GM18511 (cell line): Measurements from ENCODE around the gene SNX11.
A peak's percentile ranks its signal among the peaks of the same experiment; 100 is the strongest.

Experiments used
- ATAC-seq: cut with Tn5 transposase; IDR thresholded peaks from one replicate; pipeline ENCODE4 v1.9.1; 2021; ENCODE audit warnings: mild to moderate bottlenecking, moderate library complexity; ENCODE audit not compliant: unreplicated experiment

The SNX11 gene

DNA sequence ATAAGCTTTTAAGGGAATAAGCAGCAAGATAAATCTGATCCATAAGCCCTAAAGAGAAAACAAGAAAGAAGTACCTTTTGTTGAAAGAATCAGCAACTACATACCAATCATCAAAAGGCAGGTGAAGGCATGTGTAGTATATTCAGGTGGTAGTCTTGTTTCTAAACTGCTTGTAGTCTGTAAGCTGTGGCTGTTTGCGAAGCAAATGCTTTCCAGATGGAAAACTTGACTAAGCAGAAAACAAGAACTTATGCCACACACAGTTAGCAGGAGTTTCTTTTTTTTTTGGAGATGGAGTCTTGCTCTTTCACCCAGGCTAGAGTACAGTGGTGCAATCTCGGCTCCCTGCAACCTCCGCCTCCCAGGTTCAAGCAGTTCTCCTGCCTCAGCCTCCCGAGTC lies 12.0 kb upstream of the SNX11 start:
- ATAC-seq = no peak

DNA sequence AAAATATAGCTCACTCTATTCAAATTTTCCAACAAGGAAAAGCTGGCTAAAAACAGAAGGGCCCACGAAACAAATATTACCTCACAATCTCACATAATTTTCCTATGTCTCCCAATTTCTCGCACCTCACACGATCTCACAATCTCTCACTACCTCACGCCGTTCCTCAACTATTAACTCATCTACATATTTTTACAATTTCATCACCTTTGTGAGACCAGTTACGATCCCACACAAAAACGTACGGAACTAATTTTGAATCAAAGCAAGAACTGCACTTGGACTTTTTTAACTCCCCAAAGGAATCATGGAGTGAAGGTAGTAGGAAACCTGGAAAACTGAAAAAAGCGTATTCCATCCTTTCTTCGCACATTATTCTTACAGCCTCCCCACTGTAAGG lies 7.4 kb upstream of the SNX11 start:
- no peak for ATAC-seq

GRCh38 chr17:48100591-48101011 lies 7.0 kb upstream of the SNX11 start:
- ATAC-seq = no peak

DNA sequence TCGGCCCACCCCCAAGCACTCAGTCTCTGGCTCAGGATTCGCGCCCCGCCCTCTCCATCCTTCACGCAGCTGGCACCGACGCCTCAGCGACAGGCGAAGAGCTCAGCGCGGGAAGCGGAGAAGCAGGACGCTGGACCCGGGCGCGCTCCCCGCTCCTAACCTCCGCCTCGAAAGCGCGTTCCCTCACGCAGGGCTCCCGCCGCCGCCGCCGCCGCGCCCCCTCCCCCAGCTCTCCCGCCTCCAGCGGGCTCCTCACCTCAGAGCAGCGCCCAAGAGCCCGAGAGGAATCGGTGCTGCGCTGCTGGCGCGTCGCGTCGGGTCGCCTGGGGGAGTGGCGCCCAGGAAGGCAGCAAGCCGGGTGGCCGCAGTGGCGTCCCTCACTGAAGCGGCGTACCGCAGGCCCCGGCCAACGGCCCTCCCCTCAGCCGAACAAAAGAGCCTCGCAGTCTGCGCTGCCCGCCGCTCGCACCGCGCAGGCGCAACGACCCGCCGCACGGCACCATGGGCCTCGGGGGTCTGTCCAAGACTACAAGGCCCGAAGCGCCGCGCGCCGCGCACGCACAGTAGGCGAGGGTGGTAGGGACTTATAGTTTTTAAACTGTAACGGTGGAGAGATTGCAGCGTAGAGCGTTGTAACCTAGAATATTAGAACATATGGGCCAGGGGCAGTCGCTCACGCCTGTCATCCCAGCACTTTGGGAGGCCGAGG lies 6.4 kb upstream of the SNX11 start, which contains the start of gene CBX1:
CBX1 (minus strand) TSS at position 467 of the 709 bp plus-strand sequence. CDS start 24,474 bp downstream, outside the sequence.
- ATAC-seq = peak; percentile 91

- ATAC-seq = no peak
Observed at GRCh38 chr17:48102043-48102750, 5.4 kb upstream of the SNX11 start.

- no peak for ATAC-seq
Observed at GRCh38 chr17:48102798-48103715, 4.5 kb upstream of the SNX11 start.

DNA sequence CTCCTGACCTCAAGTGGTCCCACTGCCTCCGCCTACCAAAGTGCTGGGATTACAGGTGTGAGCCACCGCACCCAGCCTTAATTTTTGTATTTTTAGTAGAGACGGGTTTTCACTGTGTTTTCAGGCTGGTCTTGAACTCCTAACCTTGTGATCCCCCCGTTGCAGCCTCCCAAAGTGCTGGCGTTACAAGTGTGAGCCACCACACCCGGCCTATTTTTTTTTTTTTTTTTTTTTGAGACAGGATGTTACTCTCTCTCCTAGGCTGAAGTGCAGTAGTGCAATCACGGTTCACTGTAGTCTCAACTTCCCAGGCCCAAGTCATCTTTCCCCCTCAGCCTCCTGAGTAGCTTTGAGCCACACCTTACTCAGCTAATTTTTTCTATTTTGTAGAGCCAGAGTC lies 3.1 kb upstream of the SNX11 start:
- ATAC-seq = no peak

- no peak for ATAC-seq
Observed at GRCh38 chr17:48106802-48107136, 797 bp upstream of the SNX11 start.

DNA sequence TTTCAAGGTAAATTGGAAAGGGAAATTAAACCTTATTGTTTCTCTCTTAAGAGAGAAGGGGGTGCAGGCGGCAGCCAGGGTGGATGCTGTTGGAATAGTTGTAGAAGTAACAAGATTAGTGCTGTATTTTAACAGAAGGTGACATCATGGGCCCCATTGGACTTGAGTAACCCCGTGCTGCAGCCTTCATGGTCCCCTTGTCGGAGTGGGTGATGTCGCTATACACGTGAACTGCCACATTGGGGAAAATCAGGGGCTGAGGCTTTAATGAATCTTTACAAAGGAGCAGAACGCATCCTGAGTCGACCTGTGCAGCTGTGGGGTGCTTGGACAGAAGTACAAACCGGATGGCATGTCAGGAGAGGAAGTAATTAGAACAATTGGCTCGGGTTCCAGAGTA lies 3.2 kb downstream of the SNX11 start:
- ATAC-seq = no peak

DNA sequence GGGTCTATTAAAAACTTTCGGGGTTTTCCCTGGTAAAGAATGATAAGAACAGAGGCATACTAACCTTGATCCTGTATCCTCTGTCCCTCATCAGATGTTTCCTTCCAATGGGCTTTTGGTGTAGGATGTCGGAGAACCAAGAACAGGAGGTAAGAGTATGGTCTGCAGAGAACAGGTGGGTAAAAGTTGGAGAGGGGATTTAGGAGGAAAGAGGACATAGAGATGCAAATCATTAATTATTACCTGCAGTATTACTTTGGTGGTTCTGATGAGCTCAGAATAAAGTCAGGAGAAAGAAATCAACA lies 4.3 kb downstream of the SNX11 start:
- ATAC-seq = no peak

DNA sequence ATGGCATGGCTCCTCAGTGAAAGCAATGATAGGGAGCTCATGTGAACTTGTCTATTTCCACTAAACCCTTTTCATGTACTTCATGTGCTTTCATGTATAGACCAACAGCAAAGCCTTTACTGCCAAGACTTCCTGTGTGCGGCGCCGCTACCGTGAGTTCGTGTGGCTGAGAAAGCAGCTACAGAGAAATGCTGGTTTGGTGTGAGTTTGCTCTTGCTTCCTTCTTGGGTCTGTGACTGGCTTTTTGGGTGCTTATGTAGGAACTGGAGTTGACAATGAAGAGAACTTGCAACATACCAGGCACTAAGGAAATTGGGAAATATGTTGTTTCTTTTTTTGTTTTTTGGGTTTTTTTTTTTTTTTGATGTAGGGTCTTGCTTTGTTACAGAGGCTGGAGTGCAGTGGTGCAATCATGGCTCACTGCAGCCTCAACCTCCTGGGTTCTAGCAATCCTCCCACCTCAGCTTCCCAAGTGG lies 5.7 kb downstream of the SNX11 start:
- peak; percentile 65 for ATAC-seq

DNA sequence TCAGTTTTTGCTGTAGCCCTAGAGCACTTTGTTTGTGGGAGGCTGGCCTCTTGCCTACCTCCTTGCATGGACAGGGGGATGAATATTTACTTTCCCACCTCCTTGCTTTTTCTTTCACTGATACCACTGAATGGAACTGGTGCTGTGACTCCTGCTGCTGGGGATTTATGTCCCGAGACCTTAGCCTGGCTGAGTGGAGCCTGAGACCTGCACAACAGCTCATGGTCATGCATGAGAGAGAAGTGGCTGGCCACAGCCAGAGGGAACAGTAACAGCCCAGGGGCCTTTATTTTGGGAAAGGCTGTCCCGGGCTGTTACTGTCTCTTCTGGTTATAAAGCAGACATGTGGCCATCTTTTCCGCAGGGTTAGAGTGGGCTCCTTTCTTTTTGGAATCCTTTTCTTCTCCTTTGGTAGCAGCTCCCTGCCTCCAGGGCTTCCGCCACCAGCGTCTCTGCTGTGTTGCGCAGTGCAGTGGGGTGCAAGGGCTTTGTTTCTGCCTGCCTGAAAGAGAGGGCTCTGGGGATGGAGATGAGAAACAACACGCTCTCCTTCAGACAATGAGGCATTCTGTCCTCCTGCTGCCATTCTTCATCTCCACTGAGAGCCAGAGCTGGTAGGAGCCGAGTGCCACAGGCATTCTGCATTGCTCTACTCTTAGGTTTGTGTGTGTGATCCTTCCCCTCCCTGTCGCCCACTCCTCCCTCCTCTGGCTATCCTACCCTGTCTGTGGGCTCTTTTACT lies 14.5 kb downstream of the SNX11 start:
- ATAC-seq = no peak

- ATAC-seq = no peak
Observed at GRCh38 chr17:48122665-48123045, 15.1 kb downstream of the SNX11 start.

DNA sequence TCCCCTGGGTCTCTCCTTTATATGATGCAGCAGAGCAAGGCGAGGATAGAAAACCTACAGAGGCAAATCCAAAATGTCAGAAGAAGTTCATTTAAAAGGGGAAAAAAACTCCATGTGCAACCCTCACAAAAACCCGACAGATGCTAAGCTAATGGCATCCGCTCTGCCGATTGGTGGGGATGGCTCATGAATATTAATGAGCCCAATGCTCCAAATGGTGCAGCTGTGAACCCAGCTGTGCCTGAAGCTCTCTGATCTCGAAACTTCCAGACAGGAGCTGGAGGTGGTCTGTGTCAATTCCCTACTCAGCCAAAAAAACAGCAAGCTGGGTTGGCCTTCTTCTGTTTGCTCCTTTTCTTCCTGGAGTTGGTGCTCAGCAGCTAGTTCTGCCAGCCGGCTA lies 15.5 kb downstream of the SNX11 start:
- no peak for ATAC-seq

DNA sequence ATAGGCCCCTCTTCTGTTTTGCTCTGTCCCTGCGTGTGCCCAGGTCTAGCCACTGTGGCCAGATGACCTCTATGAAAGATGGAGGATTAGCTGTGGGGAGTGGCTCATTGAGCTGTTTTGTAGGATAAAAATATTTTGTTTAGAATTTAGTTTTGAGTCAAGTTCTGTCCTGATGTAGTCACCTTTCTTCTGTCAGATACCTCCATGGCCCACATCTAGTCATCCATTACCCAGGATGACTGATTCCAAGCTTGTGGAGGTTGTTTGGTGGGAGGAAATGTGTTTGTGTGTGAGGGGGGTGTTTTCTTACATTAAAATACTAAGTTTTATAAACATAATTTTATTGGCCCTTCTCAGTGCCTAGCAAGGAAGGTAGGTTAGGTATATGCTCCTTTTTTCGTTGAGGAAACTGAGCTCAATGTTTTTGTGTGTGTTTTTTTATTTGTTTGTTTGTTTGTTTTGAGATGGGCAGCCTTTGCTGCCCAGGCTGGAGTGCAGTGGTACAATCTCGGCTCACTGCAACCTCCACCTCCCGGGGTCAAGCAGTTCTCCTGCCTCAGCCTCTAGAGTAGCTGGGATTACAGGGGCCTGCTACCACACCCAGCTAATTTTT lies 16.3 kb downstream of the SNX11 start:
- ATAC-seq = no peak

GRCh38 chr17:48125829-48126531 lies 18.4 kb downstream of the SNX11 start:
- ATAC-seq = no peak

DNA sequence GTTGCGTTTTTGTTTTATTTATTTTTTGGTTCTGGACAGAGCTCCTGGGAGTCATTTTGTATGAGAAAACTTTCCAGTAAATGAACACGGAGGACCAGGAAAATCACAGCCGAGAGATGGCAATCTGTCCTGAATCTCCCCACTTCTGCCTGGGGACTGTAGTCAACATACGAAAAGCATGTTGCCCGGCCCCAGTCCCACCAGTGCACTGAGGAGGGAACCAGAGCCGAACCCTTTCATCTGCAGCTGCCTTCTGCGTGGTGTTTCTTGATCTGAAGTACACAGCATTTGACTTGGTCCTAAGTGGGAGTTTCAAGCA lies 18.9 kb downstream of the SNX11 start:
- ATAC-seq = no peak

DNA sequence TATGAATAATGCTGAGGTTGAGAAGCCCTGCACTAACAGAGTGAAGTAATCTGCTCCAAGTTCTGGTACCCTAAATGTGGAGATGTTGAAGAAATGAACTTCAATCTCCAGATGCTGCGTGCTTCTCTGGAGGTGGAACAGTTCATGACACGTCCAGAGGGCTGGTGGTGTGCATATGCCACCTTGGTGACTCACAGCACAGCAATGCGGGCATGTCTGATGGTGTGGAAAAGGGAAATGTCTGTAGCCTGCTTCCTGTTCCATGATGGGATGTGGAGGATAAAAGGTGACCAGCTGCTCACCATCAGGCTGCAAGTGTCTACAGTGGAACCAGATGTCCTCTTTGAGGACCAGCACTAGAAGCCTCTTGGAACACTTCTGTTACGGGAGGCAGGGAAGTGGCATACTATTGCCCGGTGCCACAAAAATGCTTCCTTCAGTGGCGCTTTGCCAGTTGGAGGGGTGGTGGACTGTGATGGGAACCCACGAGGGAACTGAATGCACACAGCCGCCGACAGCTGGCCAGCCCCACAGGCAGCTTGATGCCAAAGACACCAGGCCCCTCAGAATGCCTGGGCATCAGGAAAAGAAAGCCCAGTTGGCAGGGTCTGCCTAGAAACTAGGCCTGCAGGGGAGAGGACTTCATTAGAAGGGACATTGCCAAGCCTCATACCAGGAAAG lies 19.9 kb downstream of the SNX11 start:
- ATAC-seq = no peak

DNA sequence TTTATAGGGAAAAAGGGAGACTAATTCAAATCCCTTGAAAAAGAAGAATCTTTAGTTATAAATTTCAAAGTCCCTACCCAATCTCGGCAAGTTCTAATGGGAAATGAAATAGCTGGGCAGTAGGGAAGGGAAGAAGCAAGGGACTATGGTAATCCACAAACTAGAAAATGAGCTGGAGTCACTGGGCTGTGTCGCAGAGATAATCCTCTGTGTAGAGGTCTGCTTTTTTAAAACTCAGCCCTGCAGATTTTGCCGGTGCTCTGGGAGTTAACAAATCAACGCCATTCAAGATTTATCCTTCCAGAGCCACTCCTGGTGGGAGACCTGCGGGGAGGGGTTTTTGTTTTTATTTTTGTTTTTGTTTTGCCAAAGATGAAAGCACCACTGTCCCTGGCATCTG lies 20.8 kb downstream of the SNX11 start:
- ATAC-seq = no peak

DNA sequence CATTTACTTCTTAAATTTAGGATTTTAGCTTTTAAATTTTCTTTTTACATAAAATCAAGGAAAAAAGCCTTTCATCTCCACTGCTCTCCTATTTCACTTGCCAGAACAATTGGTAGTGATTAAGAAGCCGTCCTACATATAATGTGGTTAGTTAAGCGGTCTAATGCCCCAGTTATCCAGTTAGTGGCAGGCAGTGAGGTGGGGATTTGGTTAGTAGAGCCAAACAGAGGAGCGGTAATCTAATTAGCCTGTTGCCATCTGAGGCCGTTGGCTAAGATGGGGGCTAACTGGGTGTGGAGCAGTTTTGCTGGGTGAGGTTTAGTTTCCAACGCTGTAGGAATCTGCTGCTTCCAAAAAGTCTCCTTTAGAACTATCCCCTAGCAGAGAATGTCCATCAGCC lies 22.4 kb downstream of the SNX11 start:
- no peak for ATAC-seq
